Skeletal muscle cell (primary cell): ENCODE measurements around the gene RPA4.
"Not testable (repeated sequence)": the region's sequence is repeated elsewhere in the genome, so short reads cannot be mapped to it uniquely, and the experiment has no call there.

Source experiments
- DNase-seq: peaks from one replicate; pipeline ENCODE4 v3.0.0-alpha.2; 2010; ENCODE audit warnings: low read depth
- H3K4me3 ChIP-seq: 2 replicates; pipeline ENCODE4 v1.5.1; 2011; ENCODE audit warnings: low read depth, mild to moderate bottlenecking, control low read depth, low read length, moderate library complexity

RPA4 gene

DNA sequence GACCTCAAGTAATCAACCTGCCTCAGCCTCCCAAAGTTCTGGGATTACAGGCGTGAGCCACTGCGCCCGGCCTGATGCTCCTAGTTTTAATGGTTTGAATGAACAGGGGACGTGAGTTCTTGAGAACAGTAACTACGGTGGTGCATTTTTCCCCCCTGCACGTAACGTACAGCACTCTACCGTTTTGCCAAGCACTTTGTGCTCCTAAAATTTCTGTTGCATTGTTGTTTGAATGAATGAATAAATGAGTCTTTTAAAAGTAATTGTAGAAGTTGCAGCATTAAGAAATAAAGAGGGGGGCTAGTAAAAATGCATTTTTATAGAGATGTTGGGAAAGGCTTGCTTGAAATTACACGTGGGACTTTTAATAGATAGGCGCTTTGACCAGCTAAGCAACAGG lies at the start of gene RPA4:
Gene RPA4, plus strand, starts transcription at position 301 of the 400 bp plus-strand sequence. CDS start 403 bp downstream, outside the sequence.
- DNase-seq = no peak

DNA sequence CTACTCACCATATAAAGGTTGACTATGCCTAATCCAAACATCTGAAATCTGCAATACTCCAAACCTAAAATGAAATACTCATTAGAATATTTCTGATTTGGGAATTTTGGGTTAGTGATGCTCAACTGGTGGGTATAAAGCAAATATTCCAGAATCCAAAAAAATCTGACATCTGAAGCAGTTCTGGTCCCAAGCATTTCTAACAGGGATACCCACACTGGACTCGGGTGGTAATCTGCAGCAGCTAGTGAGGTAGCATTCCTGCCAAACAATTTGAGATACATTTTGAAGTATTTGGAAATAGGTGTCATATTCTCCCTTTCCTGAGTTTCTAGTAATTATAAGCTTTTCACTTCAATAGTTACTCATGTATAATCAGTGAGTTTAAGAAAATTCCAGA lies 49.6 kb upstream of the RPA4 start:
- DNase-seq = no peak
- H3K4me3 ChIP-seq = no peak overlapping the region

More for the DNA sequence above, at the start of gene RPA4:
- H3K4me3 ChIP-seq = no peak within 1 kb of the TSS

GRCh38 chrX:96835660-96836289 lies 47.9 kb upstream of the RPA4 start:
- H3K4me3 ChIP-seq = no peak overlapping the region
- DNase-seq = no peak

DNA sequence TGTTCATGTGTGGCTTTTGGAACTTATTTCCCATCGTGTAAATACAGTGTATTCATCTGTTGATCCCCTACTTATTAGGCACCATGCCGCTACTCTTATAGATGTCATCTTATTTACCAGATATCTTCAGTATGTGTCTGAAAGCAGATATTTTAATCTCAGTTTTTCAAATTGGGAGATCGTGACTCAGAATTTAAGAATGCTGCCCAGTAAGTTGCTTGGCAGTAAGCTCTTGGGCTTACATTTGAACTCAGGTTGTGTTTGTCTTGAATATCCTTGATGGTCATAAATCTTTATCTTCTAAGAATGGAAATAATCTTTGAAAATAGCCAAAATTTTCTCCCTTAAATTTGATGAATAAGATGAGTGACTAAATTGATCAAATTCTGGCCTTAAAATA lies 45.9 kb upstream of the RPA4 start:
- DNase-seq = no peak
- no peak overlapping the region for H3K4me3 ChIP-seq

GRCh38 chrX:96838537-96838936 lies 45.2 kb upstream of the RPA4 start:
- no peak overlapping the region for H3K4me3 ChIP-seq
- DNase-seq = no peak

- DNase-seq = no peak
- no peak overlapping the region for H3K4me3 ChIP-seq
Measured at GRCh38 chrX:96841325-96841724, 42.4 kb upstream of the RPA4 start.

- H3K4me3 ChIP-seq, DNase-seq: not testable (repeated sequence)
Measured at GRCh38 chrX:96841866-96842265, 41.8 kb upstream of the RPA4 start.

- no peak overlapping the region for H3K4me3 ChIP-seq
- no peak for DNase-seq
Measured at GRCh38 chrX:96843566-96843965, 40.1 kb upstream of the RPA4 start.

DNA sequence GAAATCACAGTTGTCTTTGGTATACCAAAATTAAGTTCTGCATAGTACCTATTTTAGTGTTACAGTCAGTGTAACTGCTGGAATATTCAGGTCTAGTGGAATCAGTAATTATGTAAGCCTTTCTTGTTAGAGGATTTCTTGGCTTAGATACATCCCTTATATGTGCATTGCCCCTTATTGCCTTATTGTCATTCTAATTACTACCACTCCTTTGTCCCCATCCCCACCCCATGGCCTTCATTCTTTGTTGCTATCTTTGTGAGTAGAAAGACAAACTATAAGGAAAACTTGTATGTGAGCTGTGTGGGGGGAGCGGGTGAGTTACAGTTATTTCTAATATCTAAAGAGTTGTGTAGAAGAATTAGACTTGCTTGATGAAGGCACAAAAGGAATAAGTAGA lies 36.9 kb upstream of the RPA4 start:
- no peak for DNase-seq

GRCh38 chrX:96859422-96859821 lies 24.3 kb upstream of the RPA4 start:
- not testable (repeated sequence) for DNase-seq, H3K4me3 ChIP-seq

More for the DNA sequence above, 36.9 kb upstream of the RPA4 start:
- H3K4me3 ChIP-seq = no peak overlapping the region

DNA sequence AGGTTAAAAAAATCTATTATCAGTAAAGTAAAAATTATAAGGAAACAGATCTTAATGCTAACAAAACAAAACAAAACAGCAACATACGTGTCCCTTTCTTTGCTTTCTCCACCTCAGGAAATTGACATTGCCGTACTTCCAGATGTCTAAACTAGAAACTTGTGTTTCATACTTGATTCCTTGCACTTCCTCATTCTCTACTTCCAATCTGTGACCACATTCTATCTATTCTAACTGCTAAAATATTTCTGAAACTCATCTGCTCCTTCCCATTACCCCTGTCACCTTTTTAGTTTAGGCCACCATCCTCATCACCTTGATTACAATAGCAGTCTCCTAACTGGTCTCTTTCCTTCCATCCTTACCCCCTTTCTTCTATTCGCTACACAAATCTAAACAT lies 22.5 kb upstream of the RPA4 start:
- no peak overlapping the region for H3K4me3 ChIP-seq
- DNase-seq = no peak

DNA sequence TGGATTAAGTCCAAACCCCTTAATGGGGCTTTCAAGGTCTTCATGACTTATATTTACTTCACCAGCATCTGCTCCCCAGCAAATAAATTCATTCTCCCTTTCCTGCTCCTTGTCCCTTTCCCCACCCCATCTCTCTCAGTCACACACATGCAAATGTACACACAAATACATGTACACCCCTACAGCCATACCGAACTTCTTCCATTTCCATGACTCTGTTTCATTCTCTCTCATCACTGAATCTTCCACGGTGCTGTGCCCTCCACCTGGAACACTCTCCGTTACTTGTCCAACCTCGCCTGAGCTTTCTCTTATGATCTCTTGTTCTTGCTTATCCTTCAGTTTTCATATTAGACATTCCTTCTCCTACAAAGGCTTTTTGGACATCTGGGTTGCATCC lies 22.0 kb upstream of the RPA4 start:
- DNase-seq = no peak
- no peak overlapping the region for H3K4me3 ChIP-seq

DNA sequence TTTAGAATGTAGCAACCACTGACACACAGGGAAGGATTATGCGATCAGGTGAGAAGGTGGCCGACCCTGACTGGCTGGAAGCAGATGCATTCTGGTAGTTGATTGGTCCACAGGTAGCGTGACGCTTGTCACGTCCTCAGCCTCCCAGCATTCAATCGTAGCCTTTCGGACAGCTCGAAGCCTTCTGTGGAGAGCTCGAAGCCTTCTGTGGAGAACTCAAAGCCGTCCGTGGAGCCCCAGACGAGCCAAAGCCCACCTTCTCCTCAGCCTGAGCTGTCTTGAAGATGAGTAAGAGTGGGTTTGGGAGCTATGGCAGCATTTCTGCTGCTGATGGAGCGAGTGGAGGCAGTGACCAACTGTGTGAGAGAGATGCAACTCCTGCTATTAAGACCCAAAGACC lies 319 bp downstream of the RPA4 start:
- no peak for DNase-seq
- H3K4me3 ChIP-seq = no peak overlapping the region

GRCh38 chrX:96889726-96890125 lies 6.0 kb downstream of the RPA4 start:
- no peak overlapping the region for H3K4me3 ChIP-seq
- DNase-seq = no peak

DNA sequence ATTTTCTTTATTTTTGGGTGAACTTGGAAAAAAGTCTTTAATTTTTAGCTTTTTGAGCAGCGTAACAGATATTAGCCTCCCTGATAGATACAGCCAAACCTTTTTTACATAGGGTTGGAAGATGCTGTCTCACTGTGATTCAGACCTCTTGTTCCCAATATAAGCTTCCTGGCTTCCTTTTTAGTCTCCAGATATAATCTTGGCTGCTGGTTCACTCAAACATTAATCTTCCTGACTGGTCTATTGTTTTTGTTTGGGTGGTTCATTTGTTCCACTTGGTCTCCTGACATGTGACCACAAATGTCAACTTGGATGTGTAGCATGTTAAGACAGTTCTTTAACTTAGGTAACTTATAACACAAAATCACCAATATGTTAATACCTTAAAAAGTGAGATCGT lies 23.0 kb downstream of the RPA4 start:
- H3K4me3 ChIP-seq = no peak overlapping the region
- DNase-seq = peak; percentile 17

DNA sequence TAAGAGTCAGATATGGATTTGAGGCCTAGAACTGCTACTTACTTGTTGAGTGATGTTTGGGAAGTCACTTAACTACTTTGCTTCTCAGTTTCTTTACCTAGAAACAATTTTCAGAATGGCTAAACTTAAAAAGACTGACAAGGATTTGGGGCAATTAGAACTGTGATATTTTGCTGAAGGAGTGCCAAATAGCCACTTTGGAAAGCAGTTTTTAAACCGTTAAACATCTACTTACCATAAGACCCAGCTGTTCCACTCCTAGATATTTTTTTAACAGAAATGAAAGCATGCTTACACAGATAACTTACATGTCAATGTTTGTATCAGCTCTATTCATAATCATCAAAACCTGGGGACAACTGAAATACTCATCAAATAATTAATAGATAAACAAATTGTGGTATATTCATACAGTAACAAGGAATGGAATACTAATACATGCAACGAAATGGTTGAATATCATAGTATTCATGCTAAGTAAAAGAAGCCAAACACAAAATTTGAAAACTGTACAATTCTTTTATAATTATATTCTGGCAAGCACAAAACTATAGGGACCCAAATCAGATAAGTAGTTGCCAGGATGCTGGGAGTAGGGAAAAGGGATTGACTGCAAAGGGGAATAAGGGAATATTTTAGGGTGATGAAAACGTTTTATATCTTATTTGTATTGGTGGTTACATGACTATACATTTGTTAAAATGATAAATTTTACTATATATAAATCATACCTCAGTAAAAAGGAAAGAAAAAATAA lies 24.0 kb downstream of the RPA4 start:
- no peak for DNase-seq
- no peak overlapping the region for H3K4me3 ChIP-seq

DNA sequence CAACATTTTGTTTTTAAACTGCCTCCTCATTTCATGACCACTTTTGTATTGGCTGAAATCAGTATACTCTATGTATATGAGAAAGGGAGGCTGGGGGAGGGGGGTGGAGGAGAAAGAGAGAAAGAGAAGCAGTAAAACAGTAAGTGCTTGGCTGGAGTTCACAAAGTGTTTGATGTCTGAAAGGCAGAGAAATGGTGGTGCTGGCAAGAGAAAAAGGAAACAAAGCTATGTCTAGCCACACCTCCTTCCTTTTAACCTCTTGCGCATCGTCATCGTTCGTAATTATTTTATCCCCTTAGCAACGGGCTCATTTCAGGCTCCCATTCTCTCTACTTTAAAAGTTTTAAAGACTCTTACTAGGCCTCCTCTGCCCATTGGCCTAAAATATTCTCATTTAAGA lies 25.6 kb downstream of the RPA4 start:
- no peak overlapping the region for H3K4me3 ChIP-seq
- DNase-seq = no peak

DNA sequence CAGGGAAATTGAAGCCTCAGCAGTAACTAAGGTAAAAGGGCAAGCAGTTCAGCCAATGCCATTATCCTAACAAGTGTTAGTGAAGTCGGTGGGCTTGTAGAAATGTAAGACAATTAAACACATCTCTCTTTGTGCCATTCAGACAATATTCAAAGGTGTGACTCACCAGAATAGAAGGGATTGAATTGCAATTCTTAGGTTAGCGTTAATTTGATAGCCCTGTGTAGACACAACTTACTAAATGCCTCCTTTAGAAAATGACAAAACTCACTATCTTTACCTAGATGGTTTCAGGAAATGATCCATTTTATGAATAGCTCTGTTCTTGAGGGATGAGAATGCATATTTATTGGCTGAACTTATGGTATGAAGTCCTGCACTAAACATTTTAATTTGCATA lies 35.2 kb downstream of the RPA4 start:
- DNase-seq = no peak
- no peak overlapping the region for H3K4me3 ChIP-seq

GRCh38 chrX:96919672-96920071 lies 36.0 kb downstream of the RPA4 start:
- no peak for DNase-seq

GRCh38 chrX:96924581-96924980 lies 40.9 kb downstream of the RPA4 start:
- DNase-seq = no peak
- H3K4me3 ChIP-seq = no peak overlapping the region

More at GRCh38 chrX:96919672-96920071, 36.0 kb downstream of the RPA4 start:
- no peak overlapping the region for H3K4me3 ChIP-seq

DNA sequence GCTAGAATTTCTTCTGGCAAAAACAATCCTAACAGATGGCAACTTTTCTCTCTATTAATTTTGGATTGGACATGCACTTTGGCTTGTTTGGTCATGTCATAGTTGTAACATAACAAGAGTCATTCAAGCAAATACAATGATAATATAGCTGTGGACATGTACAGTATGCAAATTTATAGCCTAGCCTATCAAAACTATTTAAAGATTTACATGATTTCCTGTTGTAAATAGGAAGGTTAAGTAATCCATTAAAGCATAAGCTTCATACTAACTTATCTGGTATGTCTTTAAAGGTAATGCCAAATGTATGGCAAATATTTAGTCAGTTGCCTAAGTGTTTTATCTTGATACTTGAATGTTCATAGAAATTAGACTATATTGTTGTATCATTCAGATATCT lies 45.3 kb downstream of the RPA4 start:
- H3K4me3 ChIP-seq = no peak overlapping the region
- DNase-seq = no peak
